ENCODE measurements around the gene UFSP1. TPM values are rescaled to one million over a fixed set of nuclear protein-coding genes. Genes with fewer than 3 reads are reported as not detected.
"Not testable (repeated sequence)": the region's sequence is repeated elsewhere in the genome, so short reads cannot be mapped to it uniquely, and the experiment has no call there.

Gene UFSP1
- polyA plus RNA-seq, 3 donors = 3.3 to 6.2 (median 3.5) TPM

- H3K27ac ChIP-seq (ENCODE audit: low read depth, low read length) = no peak overlapping the region
- 31 to 59% (median 48%) methylated on average over 43 to 46 of the region's 46 CpGs for WGBS, 3 donors
These were observed 23.4 kb downstream of the UFSP1 start for GRCh38 chr7:100865938-100866728.

- no peak overlapping the region for H3K27ac ChIP-seq (ENCODE audit: low read depth, low read length)
- WGBS, 3 donors = 51 to 91% (median 64%) methylated on average over 17 of the region's 17 CpGs
These were observed 24.1 kb downstream of the UFSP1 start for GRCh38 chr7:100865372-100865911.

GRCh38 chr7:100864263-100864845 is 25.2 kb downstream of the UFSP1 start:
- no peak overlapping the region for H3K27ac ChIP-seq (ENCODE audit: low read depth, low read length)
- WGBS, 3 donors = 84 to 92% (median 86%) methylated on average over 12 of the region's 12 CpGs

- H3K27ac ChIP-seq (ENCODE audit: low read depth, low read length) = no peak overlapping the region
- 36 to 46% (median 39%) methylated on average over 10 of the region's 10 CpGs for WGBS, 3 donors
These were observed 26.0 kb downstream of the UFSP1 start for GRCh38 chr7:100863406-100863950.

GRCh38 chr7:100861616-100861985 is 27.9 kb downstream of the UFSP1 start:
- WGBS, 3 donors = 89 to 92% (median 92%) methylated on average over 14 of the region's 14 CpGs
- no peak overlapping the region for H3K27ac ChIP-seq (ENCODE audit: low read depth, low read length)

- 89 to 93% (median 91%) methylated on average over 16 to 18 of the region's 18 CpGs for WGBS, 3 donors
- H3K27ac ChIP-seq (ENCODE audit: low read depth, low read length) = no peak overlapping the region
These were observed 28.6 kb downstream of the UFSP1 start for GRCh38 chr7:100860702-100861615.

- WGBS, 3 donors = 84 to 92% (median 89%) methylated on average over 15 of the region's 15 CpGs
- H3K27ac ChIP-seq (ENCODE audit: low read depth, low read length) = no peak overlapping the region
These were observed 29.7 kb downstream of the UFSP1 start for GRCh38 chr7:100859856-100860255.

- H3K27ac ChIP-seq (ENCODE audit: low read depth, low read length) = no peak overlapping the region
- 85 to 90% (median 89%) methylated on average over 16 of the region's 16 CpGs for WGBS, 3 donors
These were observed 32.6 kb downstream of the UFSP1 start for GRCh38 chr7:100856871-100857282.

GRCh38 chr7:100855515-100855914 is 34.0 kb downstream of the UFSP1 start:
- 86 to 92% (median 92%) methylated on average over 10 of the region's 10 CpGs for WGBS, 3 donors
- no peak overlapping the region for H3K27ac ChIP-seq (ENCODE audit: low read depth, low read length)

- WGBS, 3 donors = 95 to 97% (median 96%) methylated on average over 9 of the region's 9 CpGs
- H3K27ac ChIP-seq (ENCODE audit: low read depth, low read length) = not testable (repeated sequence)
These were observed 34.6 kb downstream of the UFSP1 start for GRCh38 chr7:100854899-100855298.

- 90 to 94% (median 90%) methylated on average over 14 of the region's 14 CpGs for WGBS, 3 donors
- H3K27ac ChIP-seq (ENCODE audit: low read depth, low read length) = no peak overlapping the region
These were observed 35.2 kb downstream of the UFSP1 start for GRCh38 chr7:100854146-100854895.

GRCh38 chr7:100852048-100852872 is 37.3 kb downstream of the UFSP1 start, which contains the start of gene SLC12A9:
Gene SLC12A9, plus strand, starts transcription at chr7:100852713. Its CDS starts 1,485 bp downstream, at chr7:100854198.
- no peak within 1 kb of the TSS for H3K27ac ChIP-seq (ENCODE audit: low read depth, low read length)
- 0% methylated on average over 56 to 71 of the region's 71 CpGs for WGBS, 3 donors

GRCh38 chr7:100847360-100847759 is 42.2 kb downstream of the UFSP1 start:
- no peak overlapping the region for H3K27ac ChIP-seq (ENCODE audit: low read depth, low read length)
- 97 to 98% (median 97%) methylated on average over 4 of the region's 4 CpGs for WGBS, 3 donors

- H3K27ac ChIP-seq (ENCODE audit: low read depth, low read length) = no peak overlapping the region
- 61 to 79% (median 77%) methylated on average over 8 of the region's 8 CpGs for WGBS, 3 donors
These were observed 48.9 kb downstream of the UFSP1 start for GRCh38 chr7:100840470-100841100.

GRCh38 chr7:100839361-100839760 is 50.2 kb downstream of the UFSP1 start:
- no peak overlapping the region for H3K27ac ChIP-seq (ENCODE audit: low read depth, low read length)
- 97 to 98% (median 97%) methylated on average over 18 of the region's 18 CpGs for WGBS, 3 donors
